Measurements from ENCODE around the gene GABRA4. TPM values are rescaled to one million over a fixed set of nuclear protein-coding genes. Genes with fewer than 3 reads are reported as not detected.

Gene GABRA4
- total and polyA plus RNA-seq, 2 experiments from 2014 or later: 1.5 to 1.9 TPM

DNA sequence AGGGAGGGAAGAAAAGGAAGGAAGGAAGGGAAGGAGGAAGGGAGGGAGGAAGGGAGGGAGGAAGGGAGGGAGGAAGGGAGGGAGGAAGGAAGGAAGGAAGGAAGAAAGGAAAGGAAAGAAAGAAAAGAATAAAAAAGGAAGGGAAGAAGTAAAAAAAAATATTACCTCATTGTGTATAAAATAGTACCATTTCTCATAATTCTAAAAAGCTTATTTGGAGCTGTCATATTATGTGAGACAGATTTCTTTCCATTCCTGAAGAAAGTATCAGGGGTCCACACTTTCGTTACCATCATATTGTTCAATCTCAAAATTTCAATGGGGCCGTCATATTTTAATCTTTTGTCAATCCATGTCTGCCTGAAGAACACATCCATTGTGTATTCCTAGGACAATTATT, 16.1 kb downstream of the GABRA4 start:
- DNase-seq (ENCODE audit: low spot score): no peak
- Histone ChIP-seq H3F3A (replicated peaks; ENCODE audit: low read depth) (no peaks in the 10 kb centered on the region), H3K27ac (ENCODE audit: low read depth) (no peak overlapping the region), H3K4me1 (ENCODE audit: insufficient read depth) (0 out of 2 replicates have a peak, but pooled peaks cover 7% of the 10 kb centered on the region), H3K79me2 (replicated peaks; ENCODE audit: insufficient read depth) (no peaks in the 10 kb centered on the region), H4K20me1 (replicated peaks; ENCODE audit: insufficient read depth) (no peaks in the 10 kb centered on the region), H3K9me2 (ENCODE audit: insufficient read depth) (no peaks in the 10 kb centered on the region), H3K4me2 (no peak overlapping the region), H2AFZ (no peak overlapping the region), H3K27me3 (ENCODE audit: insufficient read depth) (no peaks in the 10 kb centered on the region), H3K36me3 (ENCODE audit: insufficient read depth) (no peaks in the 10 kb centered on the region), H3K4me3 (no peak overlapping the region)
- Mint-ChIP-seq H3K27ac (no peak overlapping the region), H3K9me3 (no peaks in the 10 kb centered on the region), H3K27me3 (ENCODE audit: insufficient read depth, low read depth, poor library complexity) (no peaks in the 10 kb centered on the region), H3K4me3 (no peak overlapping the region), H3K36me3 (ENCODE audit: low read depth) (no peaks in the 10 kb centered on the region), H3K4me1 (peaks cover 5% of the 10 kb centered on the region; the same call in 2 of the 3 replicates)
- no peak for ATAC-seq
- TF ChIP-seq, protein P1, sequence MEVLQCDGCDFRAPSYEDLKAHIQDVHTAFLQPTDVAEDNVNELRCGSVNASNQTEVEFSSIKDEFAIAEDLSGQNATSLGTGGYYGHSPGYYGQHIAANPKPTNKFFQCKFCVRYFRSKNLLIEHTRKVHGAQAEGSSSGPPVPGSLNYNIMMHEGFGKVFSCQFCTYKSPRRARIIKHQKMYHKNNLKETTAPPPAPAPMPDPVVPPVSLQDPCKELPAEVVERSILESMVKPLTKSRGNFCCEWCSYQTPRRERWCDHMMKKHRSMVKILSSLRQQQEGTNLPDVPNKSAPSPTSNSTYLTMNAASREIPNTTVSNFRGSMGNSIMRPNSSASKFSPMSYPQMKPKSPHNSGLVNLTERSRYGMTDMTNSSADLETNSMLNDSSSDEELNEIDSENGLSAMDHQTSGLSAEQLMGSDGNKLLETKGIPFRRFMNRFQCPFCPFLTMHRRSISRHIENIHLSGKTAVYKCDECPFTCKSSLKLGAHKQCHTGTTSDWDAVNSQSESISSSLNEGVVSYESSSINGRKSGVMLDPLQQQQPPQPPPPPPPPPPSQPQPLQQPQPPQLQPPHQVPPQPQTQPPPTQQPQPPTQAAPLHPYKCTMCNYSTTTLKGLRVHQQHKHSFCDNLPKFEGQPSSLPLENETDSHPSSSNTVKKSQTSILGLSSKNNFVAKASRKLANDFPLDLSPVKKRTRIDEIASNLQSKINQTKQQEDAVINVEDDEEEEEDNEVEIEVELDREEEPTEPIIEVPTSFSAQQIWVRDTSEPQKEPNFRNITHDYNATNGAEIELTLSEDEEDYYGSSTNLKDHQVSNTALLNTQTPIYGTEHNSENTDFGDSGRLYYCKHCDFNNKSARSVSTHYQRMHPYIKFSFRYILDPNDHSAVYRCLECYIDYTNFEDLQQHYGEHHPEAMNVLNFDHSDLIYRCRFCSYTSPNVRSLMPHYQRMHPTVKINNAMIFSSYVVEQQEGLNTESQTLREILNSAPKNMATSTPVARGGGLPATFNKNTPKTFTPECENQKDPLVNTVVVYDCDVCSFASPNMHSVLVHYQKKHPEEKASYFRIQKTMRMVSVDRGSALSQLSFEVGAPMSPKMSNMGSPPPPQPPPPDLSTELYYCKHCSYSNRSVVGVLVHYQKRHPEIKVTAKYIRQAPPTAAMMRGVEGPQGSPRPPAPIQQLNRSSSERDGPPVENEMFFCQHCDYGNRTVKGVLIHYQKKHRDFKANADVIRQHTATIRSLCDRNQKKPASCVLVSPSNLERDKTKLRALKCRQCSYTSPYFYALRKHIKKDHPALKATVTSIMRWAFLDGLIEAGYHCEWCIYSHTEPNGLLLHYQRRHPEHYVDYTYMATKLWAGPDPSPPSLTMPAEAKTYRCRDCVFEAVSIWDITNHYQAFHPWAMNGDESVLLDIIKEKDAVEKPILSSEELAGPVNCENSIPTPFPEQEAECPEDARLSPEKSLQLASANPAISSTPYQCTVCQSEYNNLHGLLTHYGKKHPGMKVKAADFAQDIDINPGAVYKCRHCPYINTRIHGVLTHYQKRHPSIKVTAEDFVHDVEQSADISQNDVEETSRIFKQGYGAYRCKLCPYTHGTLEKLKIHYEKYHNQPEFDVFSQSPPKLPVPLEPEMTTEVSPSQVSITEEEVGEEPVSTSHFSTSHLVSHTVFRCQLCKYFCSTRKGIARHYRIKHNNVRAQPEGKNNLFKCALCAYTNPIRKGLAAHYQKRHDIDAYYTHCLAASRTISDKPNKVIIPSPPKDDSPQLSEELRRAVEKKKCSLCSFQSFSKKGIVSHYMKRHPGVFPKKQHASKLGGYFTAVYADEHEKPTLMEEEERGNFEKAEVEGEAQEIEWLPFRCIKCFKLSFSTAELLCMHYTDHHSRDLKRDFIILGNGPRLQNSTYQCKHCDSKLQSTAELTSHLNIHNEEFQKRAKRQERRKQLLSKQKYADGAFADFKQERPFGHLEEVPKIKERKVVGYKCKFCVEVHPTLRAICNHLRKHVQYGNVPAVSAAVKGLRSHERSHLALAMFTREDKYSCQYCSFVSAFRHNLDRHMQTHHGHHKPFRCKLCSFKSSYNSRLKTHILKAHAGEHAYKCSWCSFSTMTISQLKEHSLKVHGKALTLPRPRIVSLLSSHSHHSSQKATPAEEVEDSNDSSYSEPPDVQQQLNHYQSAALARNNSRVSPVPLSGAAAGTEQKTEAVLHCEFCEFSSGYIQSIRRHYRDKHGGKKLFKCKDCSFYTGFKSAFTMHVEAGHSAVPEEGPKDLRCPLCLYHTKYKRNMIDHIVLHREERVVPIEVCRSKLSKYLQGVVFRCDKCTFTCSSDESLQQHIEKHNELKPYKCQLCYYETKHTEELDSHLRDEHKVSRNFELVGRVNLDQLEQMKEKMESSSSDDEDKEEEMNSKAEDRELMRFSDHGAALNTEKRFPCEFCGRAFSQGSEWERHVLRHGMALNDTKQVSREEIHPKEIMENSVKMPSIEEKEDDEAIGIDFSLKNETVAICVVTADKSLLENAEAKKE (CRISPR knock-in tag; IDR thresholded peaks at IDR 0.05): no peak
- TF ChIP-seq NANOG (IDR thresholded peaks at IDR 0.05; ENCODE audit: borderline replicate concordance) (no peak), EZH2 (IDR thresholded peaks at IDR 0.05; ENCODE audit: low read depth, unreplicated experiment) (no peak)
- TF ChIP-seq, protein P2, sequence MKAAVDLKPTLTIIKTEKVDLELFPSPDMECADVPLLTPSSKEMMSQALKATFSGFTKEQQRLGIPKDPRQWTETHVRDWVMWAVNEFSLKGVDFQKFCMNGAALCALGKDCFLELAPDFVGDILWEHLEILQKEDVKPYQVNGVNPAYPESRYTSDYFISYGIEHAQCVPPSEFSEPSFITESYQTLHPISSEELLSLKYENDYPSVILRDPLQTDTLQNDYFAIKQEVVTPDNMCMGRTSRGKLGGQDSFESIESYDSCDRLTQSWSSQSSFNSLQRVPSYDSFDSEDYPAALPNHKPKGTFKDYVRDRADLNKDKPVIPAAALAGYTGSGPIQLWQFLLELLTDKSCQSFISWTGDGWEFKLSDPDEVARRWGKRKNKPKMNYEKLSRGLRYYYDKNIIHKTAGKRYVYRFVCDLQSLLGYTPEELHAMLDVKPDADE (IDR thresholded peaks at IDR 0.05): no peak
